ENCODE measurements around the gene CPTP.

- TF ChIP-seq CTCF (IDR thresholded peaks at IDR 0.05 in 2 of 3, conservative IDR thresholded peaks at IDR 0.05 in 1 of 3; ENCODE audit: control insufficient read depth in 2 of 3, extremely low read depth in 1 of 3, insufficient read depth in 1 of 3, low read depth in 3 of 3, low read length in 3 of 3) (no peak), POLR2A (IDR thresholded peaks at IDR 0.05; ENCODE audit: low read depth, low read length) (no peak), CHD2 (IDR thresholded peaks at IDR 0.05; ENCODE audit: borderline replicate concordance, low read depth, low read length) (no peak), KDM1A (IDR thresholded peaks at IDR 0.05; ENCODE audit: borderline replicate concordance) (no peak), KAT2A (conservative IDR thresholded peaks at IDR 0.05; ENCODE audit: control insufficient read depth, low read depth, low read length) (no peak), NBN (IDR thresholded peaks at IDR 0.05) (no peak)
Measured at GRCh38 chr1:1307261-1307922, 17.2 kb upstream of the CPTP start.

All from GM12878 (cell line).